IMR-90 (cell line): Measurements from ENCODE around the gene STPG1. TPM values are rescaled to one million over a fixed set of nuclear protein-coding genes. Genes with fewer than 3 reads are reported as not detected.

Source experiments
- ATAC-seq: fragments of 200-7000 bp; cut with Tn5 transposase; 2 replicates; pipeline ENCODE4 v1.9.1; 2020; ENCODE audit warnings: low read depth, mild to moderate bottlenecking, moderate library complexity
- BruUV-seq: library from RNA; stranded (reverse); fragments of 400-500 nt; replicated peaks from 2 replicates; lab custom pipeline; 2021; lab: Mats Ljungman, UMichigan
- CTCF ChIA-PET: fragments of 300-600 bp; formaldehyde crosslinking; extraction: SDS; loops from one replicate; lab custom pipeline; 2021; ENCODE audit warnings: antibody characterized with exemption; lab: Yijun Ruan, JAX
- POLR2A ChIA-PET: fragments of 300-600 bp; sonication (Branson Sonifier 250); formaldehyde crosslinking; loops from one replicate; lab custom pipeline; 2022; ENCODE audit warnings: antibody characterized with exemption; ENCODE audit not compliant: unreplicated experiment; lab: Charles Lee
- DNase-seq: peaks from one replicate; pipeline ENCODE4 v3.0.0; 2013
- H2AFZ ChIP-seq: replicated peaks from 2 replicates; pipeline ENCODE3; 2013; ENCODE audit warnings: low read length, mild to moderate bottlenecking; ENCODE audit not compliant: poor library complexity
- H2AK5ac ChIP-seq: 2 replicates; pipeline ENCODE4 v1.6.1; 2013; ENCODE audit warnings: low read depth, low read length, inconsistent platforms
- H2AK9ac ChIP-seq: replicated peaks from 2 replicates; pipeline ENCODE3; 2013; ENCODE audit warnings: mild to moderate bottlenecking, low read depth, low read length, moderate library complexity; ENCODE audit not compliant: poor library complexity
- H2BK120ac ChIP-seq: 2 replicates; pipeline ENCODE4 v1.6.1; 2013; ENCODE audit warnings: low read depth, low read length, inconsistent platforms
- H2BK15ac ChIP-seq: 3 replicates; pipeline ENCODE4 v1.6.1; 2013; ENCODE audit warnings: low read depth, low read length, inconsistent platforms
- H2BK20ac ChIP-seq: 2 replicates; pipeline ENCODE4 v1.6.1; 2013; ENCODE audit warnings: low read depth, mild to moderate bottlenecking, inconsistent platforms, low read length, moderate library complexity
- H2BK5ac ChIP-seq: 2 replicates; pipeline ENCODE4 v1.6.1; 2013; ENCODE audit warnings: mild to moderate bottlenecking, low read depth, low read length, inconsistent platforms; ENCODE audit not compliant: poor library complexity, severe bottlenecking
- H3K14ac ChIP-seq: replicated peaks from 2 replicates; pipeline ENCODE4 v1.6.1; 2013; ENCODE audit warnings: low read depth, low read length, inconsistent platforms
- H3K18ac ChIP-seq: 2 replicates; pipeline ENCODE4 v1.6.1; 2013; ENCODE audit warnings: low read depth, low read length, control low read depth
- H3K23ac ChIP-seq: 2 replicates; pipeline ENCODE4 v1.6.1; 2013; ENCODE audit warnings: low read depth, low read length, inconsistent platforms
- H3K27ac ChIP-seq: 2 replicates; pipeline ENCODE4 v1.5.1; 2013; ENCODE audit warnings: mild to moderate bottlenecking, control low read depth, low read length; ENCODE audit not compliant: insufficient read depth
- H3K27me3 ChIP-seq: 2 replicates; pipeline ENCODE4 v1.6.1; 2013; ENCODE audit warnings: low read length; ENCODE audit not compliant: control insufficient read depth, insufficient read depth
- H3K36me3 ChIP-seq: 2 replicates; pipeline ENCODE4 v1.6.1; 2013; ENCODE audit warnings: low read length, mixed read lengths; ENCODE audit not compliant: control insufficient read depth, insufficient read depth
- H3K4ac ChIP-seq: 2 replicates; pipeline ENCODE4 v1.6.1; 2013; ENCODE audit warnings: low read depth, low read length, inconsistent platforms
- H3K4me1 ChIP-seq: 2 replicates; pipeline ENCODE4 v1.6.1; 2013; ENCODE audit warnings: low read length, mixed read lengths; ENCODE audit not compliant: control insufficient read depth, insufficient read depth
- H3K4me2 ChIP-seq: 2 replicates; pipeline ENCODE4 v1.6.1; 2013; ENCODE audit warnings: low read depth, mild to moderate bottlenecking, control low read depth, low read length, moderate library complexity
- H3K4me3 ChIP-seq: 2 replicates; pipeline ENCODE4 v1.5.1; 2013; ENCODE audit warnings: low read depth, mild to moderate bottlenecking, control low read depth, low read length, moderate library complexity; ENCODE audit not compliant: insufficient read depth
- H3K56ac ChIP-seq: 2 replicates; pipeline ENCODE4 v1.6.1; 2013; ENCODE audit warnings: low read length, inconsistent platforms; ENCODE audit not compliant: insufficient read depth; ENCODE audit errors: extremely low read depth
- H3K79me1 ChIP-seq, 2 experiments: 2 replicates each; pipeline ENCODE4 v1.6.1; 2013; ENCODE audit warnings: low read length in 2 of 2, inconsistent platforms in 1 of 2, low read depth in 1 of 2
- H3K9ac ChIP-seq: 2 replicates; pipeline ENCODE4 v1.6.1; 2013; ENCODE audit warnings: low read depth, low read length, control low read depth
- H3K9me1 ChIP-seq: 2 replicates; pipeline ENCODE4 v1.6.1; 2013; ENCODE audit warnings: low read length, inconsistent platforms; ENCODE audit not compliant: insufficient read depth
- H3K9me3 ChIP-seq: 2 replicates; pipeline ENCODE4 v1.6.1; 2013; ENCODE audit warnings: low read length; ENCODE audit not compliant: control insufficient read depth, insufficient read depth
- H4K20me1 ChIP-seq: 2 replicates; pipeline ENCODE4 v1.6.1; 2013; ENCODE audit warnings: low read length, inconsistent platforms; ENCODE audit not compliant: insufficient read depth
- H4K5ac ChIP-seq: 2 replicates; pipeline ENCODE4 v1.6.1; 2013; ENCODE audit warnings: mild to moderate bottlenecking, low read depth, low read length, control low read depth
- H4K8ac ChIP-seq, 2 experiments: 2 replicates each; pipeline ENCODE4 v1.6.1; 2013; ENCODE audit warnings: low read depth in 2 of 2, low read length in 2 of 2, control low read depth in 1 of 2, inconsistent platforms in 1 of 2
- H4K91ac ChIP-seq: 2 replicates; pipeline ENCODE4 v1.6.1; 2013; ENCODE audit warnings: low read depth, low read length, inconsistent platforms; ENCODE audit not compliant: insufficient read depth
- BHLHE40 ChIP-seq: fragments of 150-350 bp; IDR thresholded peaks from 2 replicates; pipeline ENCODE4 v1.6.1; 2016; ENCODE audit warnings: mild to moderate bottlenecking, low read depth, low read length
- CEBPB ChIP-seq: IDR thresholded peaks from 2 replicates; pipeline ENCODE4 v1.6.1; 2012; ENCODE audit warnings: low read depth, low read length, improper control_type of control experiment
- CHD1 ChIP-seq: IDR thresholded peaks from 2 replicates; pipeline ENCODE4 v1.6.1; 2012; ENCODE audit warnings: low read depth, low read length, improper control_type of control experiment
- CTCF ChIP-seq: conservative IDR thresholded peaks from 2 replicates; pipeline ENCODE4 v1.5.1; 2012; ENCODE audit warnings: mild to moderate bottlenecking, low read depth, low read length, improper control_type of control experiment
- ELK1 ChIP-seq: fragments of 150-350 bp; IDR thresholded peaks from 2 replicates; pipeline ENCODE4 v1.6.1; 2016; ENCODE audit warnings: low read depth, mild to moderate bottlenecking, low read length, moderate library complexity, borderline replicate concordance
- FOS ChIP-seq: fragments of 150-350 bp; IDR thresholded peaks from 2 replicates; pipeline ENCODE4 v1.6.1; 2016; ENCODE audit warnings: low read depth, low read length
- MAFK ChIP-seq: IDR thresholded peaks from 2 replicates; pipeline ENCODE4 v1.6.1; 2012; ENCODE audit warnings: low read depth, low read length, improper control_type of control experiment
- MAZ ChIP-seq: IDR thresholded peaks from 2 replicates; pipeline ENCODE4 v1.6.1; 2012; ENCODE audit warnings: low read depth, mild to moderate bottlenecking, low read length, improper control_type of control experiment, moderate library complexity, borderline replicate concordance
- MXI1 ChIP-seq: IDR thresholded peaks from 2 replicates; pipeline ENCODE4 v1.6.1; 2012; ENCODE audit warnings: low read depth, mild to moderate bottlenecking, low read length, moderate library complexity, borderline replicate concordance
- NFE2L2 ChIP-seq: fragments of 150-350 bp; IDR thresholded peaks from 2 replicates; pipeline ENCODE4 v1.6.1; 2016; ENCODE audit warnings: low read depth, mild to moderate bottlenecking, low read length
- POLR2A ChIP-seq: IDR thresholded peaks from 2 replicates; pipeline ENCODE4 v1.6.1; 2012; ENCODE audit warnings: mild to moderate bottlenecking, low read depth, low read length
- RAD21 ChIP-seq: IDR thresholded peaks from 2 replicates; pipeline ENCODE4 v1.6.1; 2012; ENCODE audit warnings: low read length, improper control_type of control experiment
- RCOR1 ChIP-seq: IDR thresholded peaks from 2 replicates; pipeline ENCODE4 v1.6.1; 2012; ENCODE audit warnings: mild to moderate bottlenecking, low read length, improper control_type of control experiment; ENCODE audit not compliant: insufficient replicate concordance
- RFX5 ChIP-seq: IDR thresholded peaks from 2 replicates; pipeline ENCODE4 v1.8.0; 2012; ENCODE audit warnings: low read depth, mild to moderate bottlenecking, low read length, moderate library complexity
- SMC3 ChIP-seq: fragments of 150-350 bp; IDR thresholded peaks from 2 replicates; pipeline ENCODE4 v1.6.1; 2016; ENCODE audit warnings: low read depth, mild to moderate bottlenecking, antibody characterized with exemption, low read length, moderate library complexity
- USF2 ChIP-seq: fragments of 150-350 bp; IDR thresholded peaks from 2 replicates; pipeline ENCODE4 v1.6.1; 2017; ENCODE audit warnings: mild to moderate bottlenecking, antibody characterized with exemption, low read length, low read depth
- WGBS, 2 experiments: methylation state at CpG; one replicate each; pipeline versions ENCODE4 v1.1.5 to v1.1.7; 2013; ENCODE audit warnings: missing lambda C conversion rate in 2 of 2; ENCODE audit not compliant: insufficient read length in 1 of 2; ENCODE audit errors: extremely low coverage in 2 of 2; 5-methylcytosine and 5-hydroxymethylcytosine counted together
- dilution Hi-C: fragments of 300-500 bp; cut with HindIII; formaldehyde crosslinking; loops from one replicate; pipeline ENCODE4 v1.14.3; 2018; ENCODE audit warnings: low sequenced_read_pairs; ENCODE audit not compliant: unreplicated experiment
- in situ Hi-C: fragments of 300-500 bp; cut with MboI; formaldehyde crosslinking; loops from 3 replicates; pipeline ENCODE4 v1.14.3; 2019; ENCODE audit warnings: low sequenced_read_pairs, inconsistent platforms, mixed read lengths
- intact Hi-C: fragments of 100-400 bp; cut with micrococcal nuclease; formaldehyde crosslinking; loops from 2 replicates; pipeline ENCODE4 v1.10.0; 2022
- polyA plus RNA-seq, 3 experiments: library from polyadenylated mRNA; depleted of rRNA; stranded (reverse); fragments of >200 nt; gene quantifications; 2 replicates each; pipeline ENCODE4 v1.2.3, GENCODE V29; 2012; ENCODE audit warnings: low replicate concordance in 1 of 3
- total RNA-seq: library from RNA; depleted of rRNA; stranded (reverse); fragments of >200 nt; gene quantifications from 2 replicates; pipeline ENCODE4 v1.2.3, GENCODE V29; 2012

The STPG1 gene
- total and polyA plus RNA-seq, 2 of the 4 experiments (the other 2 are of a cell fraction) = 3.0 to 6.5 TPM

GRCh38 chr1:24451746-24452145, 38.2 kb upstream of the STPG1 start:
- dilution Hi-C loops = no loop called here
- no peak for DNase-seq
- H3K27ac ChIP-seq = no peak overlapping the region
- H3K79me1 ChIP-seq = no peaks in the 10 kb centered on the region; a peak in 2 of 4 replicates
- no peak overlapping the region for H2BK20ac ChIP-seq
- POLR2A ChIA-PET = no interaction called here
- H2BK120ac ChIP-seq = no peak overlapping the region
- no peak overlapping the region for H2BK15ac ChIP-seq
- no CpG with 5 or more reads among the region's 3 CpGs for WGBS, 2 experiments
- H3K4ac ChIP-seq = no peak overlapping the region
- no peak overlapping the region for H3K18ac ChIP-seq
- H3K4me3 ChIP-seq = no peak overlapping the region
- no peak overlapping the region for H4K8ac ChIP-seq
- no peak overlapping the region for H2AK5ac ChIP-seq
- no peak for TF ChIP-seq CHD1
- no peak for TF ChIP-seq NFE2L2
- no peak for TF ChIP-seq USF2
- TF ChIP-seq RCOR1 = no peak
- no peak for TF ChIP-seq RAD21
- TF ChIP-seq CEBPB = no peak
- TF ChIP-seq RFX5 = no peak
- no peak for TF ChIP-seq SMC3
- TF ChIP-seq POLR2A = no peak
- TF ChIP-seq BHLHE40 = no peak
- no peak for TF ChIP-seq MAZ
- TF ChIP-seq FOS = no peak
- TF ChIP-seq MXI1 = no peak
- no peak for TF ChIP-seq CTCF
- TF ChIP-seq MAFK = no peak
- no peak for TF ChIP-seq ELK1
- intact Hi-C loops = no loop called here
- H4K20me1 ChIP-seq = no peaks in the 10 kb centered on the region
- no peak overlapping the region for H3K9ac ChIP-seq
- CTCF ChIA-PET = interaction anchor here (0.7 to 0.8 kb wide), 2 partner anchors 8 to 16 kb away, joined by 3 to 6 read pairs; no protein-coding TSS in a partner anchor
- no peak overlapping the region for H3K23ac ChIP-seq
- no peak for ATAC-seq
- H3K27me3 ChIP-seq = no peaks in the 10 kb centered on the region
- no TSS peak for BruUV-seq
- H4K5ac ChIP-seq = no peak overlapping the region
- no peak overlapping the region for H4K91ac ChIP-seq
- no peak overlapping the region for H3K4me2 ChIP-seq
- H3K9me1 ChIP-seq = peaks cover 11% of the 10 kb centered on the region; the same call in 1 of the 2 replicates
- H3K36me3 ChIP-seq = peaks cover 39% of the 10 kb centered on the region
- no peaks in the 10 kb centered on the region for H3K9me3 ChIP-seq
- no peak overlapping the region for H3K56ac ChIP-seq
- in situ Hi-C loops = no loop called here
- no peak overlapping the region for H3K14ac ChIP-seq
- no peak overlapping the region for H2AK9ac ChIP-seq
- no peak overlapping the region for H2BK5ac ChIP-seq
- no peaks in the 10 kb centered on the region for H3K4me1 ChIP-seq
- H2AFZ ChIP-seq = no peak overlapping the region
